DMS79 (cell line): ENCODE data around the gene FSIP1.
A peak's percentile ranks its signal among the peaks of the same experiment; 100 is the strongest.

ENCODE experiments used
- DNase-seq: peaks from one replicate; lab custom pipeline; 2025; lab: John Stamatoyannopoulos, UW

FSIP1 gene

GRCh38 chr15:39684233-39684632 lies 98.4 kb downstream of the FSIP1 start:
- no peak for DNase-seq

- DNase-seq = no peak
Measured at GRCh38 chr15:39682366-39682765, 100.3 kb downstream of the FSIP1 start.

GRCh38 chr15:39680868-39681267 lies 101.8 kb downstream of the FSIP1 start:
- no peak for DNase-seq

GRCh38 chr15:39672666-39673065 lies 110.0 kb downstream of the FSIP1 start:
- DNase-seq = no peak

GRCh38 chr15:39672184-39672583 lies 110.5 kb downstream of the FSIP1 start:
- DNase-seq = no peak

- no peak for DNase-seq
Measured at GRCh38 chr15:39670687-39671086, 112.0 kb downstream of the FSIP1 start.

- peak; percentile 32 for DNase-seq
Measured at GRCh38 chr15:39669661-39670060, 113.0 kb downstream of the FSIP1 start.

- DNase-seq = no peak
Measured at GRCh38 chr15:39669241-39669640, 113.4 kb downstream of the FSIP1 start.

GRCh38 chr15:39668457-39668856 lies 114.2 kb downstream of the FSIP1 start:
- no peak for DNase-seq

- DNase-seq = no peak
Measured at GRCh38 chr15:39667382-39668127, 115.1 kb downstream of the FSIP1 start.

- DNase-seq = no peak
Measured at GRCh38 chr15:39666677-39667076, 116.0 kb downstream of the FSIP1 start.

- DNase-seq = no peak
Measured at GRCh38 chr15:39665629-39666250, 116.9 kb downstream of the FSIP1 start.

- no peak for DNase-seq
Measured at GRCh38 chr15:39663704-39664250, 118.9 kb downstream of the FSIP1 start.

GRCh38 chr15:39661776-39662175 lies 120.9 kb downstream of the FSIP1 start:
- no peak for DNase-seq

GRCh38 chr15:39658740-39659139 lies 123.9 kb downstream of the FSIP1 start:
- DNase-seq = no peak

GRCh38 chr15:39657668-39658067 lies 125.0 kb downstream of the FSIP1 start:
- DNase-seq = no peak

- no peak for DNase-seq
Measured at GRCh38 chr15:39657181-39657580, 125.5 kb downstream of the FSIP1 start.

GRCh38 chr15:39654304-39654703 lies 128.3 kb downstream of the FSIP1 start:
- no peak for DNase-seq

- DNase-seq = no peak
Measured at GRCh38 chr15:39651881-39652280, 130.8 kb downstream of the FSIP1 start.

- no peak for DNase-seq
Measured at GRCh38 chr15:39651295-39651694, 131.3 kb downstream of the FSIP1 start.

GRCh38 chr15:39649757-39650156 lies 132.9 kb downstream of the FSIP1 start:
- DNase-seq = no peak

GRCh38 chr15:39646425-39646824 lies 136.2 kb downstream of the FSIP1 start:
- no peak for DNase-seq

- no peak for DNase-seq
Measured at GRCh38 chr15:39645976-39646257, 136.7 kb downstream of the FSIP1 start.
